ENCODE data around the gene NOTCH2.
A peak's percentile ranks its signal among the peaks of the same experiment; 100 is the strongest.

The NOTCH2 gene

DNA sequence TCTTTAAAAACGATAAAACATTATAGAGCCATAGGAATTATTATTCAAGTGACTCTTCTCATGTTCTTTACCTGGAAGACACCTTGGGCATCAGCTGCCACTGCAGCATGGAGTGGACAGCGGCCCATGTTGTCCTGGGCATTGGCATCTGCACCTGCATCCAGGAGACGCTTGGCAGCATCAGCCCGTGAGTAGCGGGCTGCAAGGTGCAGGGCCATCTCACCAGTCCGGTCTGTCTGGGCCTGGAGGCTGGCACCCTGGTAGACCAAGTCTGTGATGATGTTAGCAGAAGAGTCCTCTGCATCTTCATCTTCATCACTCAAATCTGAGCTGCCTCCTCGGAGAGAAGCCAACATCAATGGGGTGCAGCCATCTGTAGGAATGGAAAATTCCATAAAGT is 150.2 kb downstream of the NOTCH2 start:
- DNase-seq (ENCODE audit: low read depth, low spot score), result no peak

DNA sequence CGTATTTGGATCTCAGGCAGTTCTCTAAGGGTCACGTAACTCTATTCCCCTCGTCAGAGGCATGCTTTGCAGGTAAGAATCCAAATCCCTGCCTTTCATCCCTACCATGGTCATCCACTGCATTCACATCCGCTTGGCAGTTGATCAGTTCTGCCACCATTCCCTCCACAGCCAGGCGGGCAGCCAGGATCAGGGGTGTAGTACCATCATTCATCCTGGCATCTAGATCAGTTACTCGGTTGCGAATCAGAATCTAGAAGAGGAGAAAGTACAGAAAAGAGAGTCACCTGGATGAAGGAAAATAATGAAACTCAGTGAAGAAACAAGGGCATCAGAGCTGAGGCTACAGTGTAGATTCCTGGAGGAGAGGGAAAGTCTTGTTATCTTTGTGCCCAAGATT is 151.2 kb downstream of the NOTCH2 start:
- DNase-seq (ENCODE audit: low read depth, low spot score), result no peak
- H3K4me3 ChIP-seq (ENCODE audit: low read length), result no peak overlapping the region

More for the DNA sequence above, 150.2 kb downstream of the NOTCH2 start:
- no peak overlapping the region for H3K4me3 ChIP-seq (ENCODE audit: low read length)

DNA sequence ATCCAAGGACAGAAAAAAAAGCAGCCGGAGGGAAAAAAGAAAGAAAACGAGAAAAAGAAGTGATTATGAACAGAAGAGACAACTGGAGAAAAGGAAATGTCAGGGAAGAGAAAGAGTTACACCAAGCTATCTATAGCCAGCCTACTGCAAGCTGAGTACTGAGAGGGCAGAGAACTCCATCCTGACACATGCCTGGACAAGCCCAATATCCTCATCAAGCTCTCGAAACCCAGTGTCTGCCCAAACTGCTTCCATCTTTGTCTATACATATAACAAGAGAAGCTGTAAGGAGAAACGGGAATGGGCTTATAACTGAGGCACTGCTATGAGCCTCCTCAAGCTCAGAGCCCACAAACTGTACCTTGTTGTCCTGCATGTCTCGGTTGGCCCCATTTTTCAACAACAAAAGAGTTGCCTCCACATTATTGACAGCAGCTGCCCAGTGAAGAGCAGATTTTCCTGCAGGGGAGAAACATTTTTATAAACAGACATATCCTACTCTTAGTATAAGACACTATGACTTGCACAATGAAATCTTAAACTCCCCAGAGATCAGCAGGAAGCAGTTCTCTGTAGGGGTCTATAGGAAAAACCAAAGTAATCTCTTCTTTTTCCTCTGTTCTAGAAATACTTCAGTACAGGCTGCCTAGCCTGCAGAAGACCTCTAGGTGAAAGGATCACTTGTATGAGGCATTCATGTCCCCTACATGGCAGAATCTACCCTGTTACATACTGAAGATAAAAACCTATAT is 152.0 kb downstream of the NOTCH2 start:
- DNase-seq (ENCODE audit: low read depth, low spot score), result no peak
- H3K4me3 ChIP-seq (ENCODE audit: low read length), result no peak overlapping the region

DNA sequence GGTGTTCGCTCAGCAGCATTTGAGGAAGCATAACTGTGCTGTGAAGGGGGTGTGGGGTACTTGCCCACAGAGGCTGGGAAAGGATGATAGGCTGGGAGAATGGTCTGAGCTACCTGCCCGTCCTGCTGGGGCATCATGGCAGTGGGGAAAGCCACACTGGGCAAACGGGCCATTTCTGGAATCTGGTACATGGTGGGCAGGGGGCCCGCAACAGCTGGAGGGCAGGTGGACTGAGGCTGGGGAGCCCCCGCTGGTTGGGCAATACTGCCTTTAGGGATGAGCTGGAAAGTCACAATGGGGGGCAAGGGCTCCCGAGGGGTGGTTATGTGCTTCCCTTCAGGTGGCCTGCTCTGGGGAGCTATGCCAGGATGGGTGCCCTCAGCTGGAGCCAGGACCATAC is 153.9 kb downstream of the NOTCH2 start:
- no peak overlapping the region for H3K4me3 ChIP-seq (ENCODE audit: low read length)
- no peak for DNase-seq (ENCODE audit: low read depth, low spot score)

DNA sequence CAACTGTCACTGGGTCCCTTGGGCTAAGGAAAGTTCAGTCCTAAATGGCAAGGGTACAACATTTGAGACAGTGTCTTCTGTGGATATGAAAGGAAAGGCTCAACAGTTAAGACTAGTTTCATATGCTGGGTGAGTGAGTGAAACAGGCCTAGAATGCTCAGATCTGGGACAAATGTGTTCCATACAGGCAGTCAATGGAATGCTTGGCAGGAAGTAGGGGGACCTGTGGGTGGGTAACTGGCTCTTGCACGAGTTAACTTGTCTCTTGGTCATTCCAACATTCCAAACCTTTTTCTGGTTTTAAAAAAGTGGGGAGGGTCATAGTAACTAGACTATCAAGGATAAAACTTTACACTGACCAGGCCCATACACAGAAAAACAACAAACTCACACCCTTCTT is 155.4 kb downstream of the NOTCH2 start:
- H3K4me3 ChIP-seq (ENCODE audit: low read length), result no peak overlapping the region
- no peak for DNase-seq (ENCODE audit: low read depth, low spot score)

DNA sequence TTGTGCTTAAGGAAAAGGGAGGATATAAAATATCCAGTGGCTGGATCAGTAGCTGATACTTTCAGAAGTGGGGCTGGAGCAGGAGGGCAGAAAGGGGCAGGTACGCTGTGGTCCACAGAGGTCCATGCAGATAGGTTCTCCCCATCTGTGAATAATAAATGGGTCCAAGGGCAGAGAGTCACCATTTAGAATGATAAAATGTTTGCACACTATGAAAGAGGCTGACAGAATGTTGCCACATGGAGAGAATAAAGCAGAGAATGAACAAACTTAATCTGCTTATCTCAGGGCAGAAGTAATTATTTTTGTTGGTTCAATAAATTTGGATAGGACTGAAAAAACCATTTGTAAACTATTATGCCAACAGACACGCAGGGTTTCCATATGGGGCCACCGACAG is 156.5 kb downstream of the NOTCH2 start:
- no peak for DNase-seq (ENCODE audit: low read depth, low spot score)

DNA sequence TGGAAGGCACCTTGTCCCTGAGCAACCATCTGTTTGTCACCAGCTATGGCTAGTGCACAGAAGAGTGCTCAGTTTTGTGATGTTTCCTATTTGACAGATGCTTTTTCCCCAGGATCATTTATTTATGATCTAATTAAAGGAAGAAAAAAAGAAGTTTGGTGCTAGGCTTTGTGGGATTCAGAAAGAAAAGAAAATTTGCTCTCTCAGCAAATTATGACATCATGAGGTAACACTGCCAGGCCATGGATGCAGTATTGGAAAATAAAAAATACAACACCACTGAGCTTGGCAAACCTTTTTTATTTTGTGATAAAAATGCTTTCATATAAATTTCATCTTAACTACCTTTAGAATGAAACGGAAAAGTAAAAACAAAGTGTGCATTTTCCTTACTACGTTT is 157.7 kb downstream of the NOTCH2 start:
- no peak for DNase-seq (ENCODE audit: low read depth, low spot score)
- no peak overlapping the region for H3K4me3 ChIP-seq (ENCODE audit: low read length)

More for the DNA sequence above, 156.5 kb downstream of the NOTCH2 start:
- no peak overlapping the region for H3K4me3 ChIP-seq (ENCODE audit: low read length)

DNA sequence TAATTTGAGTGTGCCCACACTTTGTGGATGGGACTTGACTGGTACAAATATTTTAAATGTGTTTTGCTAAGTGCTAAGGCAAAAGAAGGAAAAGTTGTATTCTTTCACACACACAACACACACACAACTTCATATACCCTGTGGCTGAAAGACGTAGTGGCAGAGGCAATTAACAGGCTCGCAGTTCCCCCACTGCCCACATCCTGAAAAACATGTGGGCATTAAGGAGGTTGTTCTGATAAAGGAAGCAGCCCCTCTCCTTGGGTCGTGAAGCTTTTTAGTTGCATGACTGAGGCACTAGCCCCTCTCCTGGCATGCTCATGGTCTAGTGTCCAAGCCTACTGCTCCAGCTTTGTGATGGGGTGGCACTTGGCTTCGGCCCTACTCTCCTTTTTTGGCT is 158.8 kb downstream of the NOTCH2 start:
- no peak overlapping the region for H3K4me3 ChIP-seq (ENCODE audit: low read length)
- DNase-seq (ENCODE audit: low read depth, low spot score), result peak; percentile 26

DNA sequence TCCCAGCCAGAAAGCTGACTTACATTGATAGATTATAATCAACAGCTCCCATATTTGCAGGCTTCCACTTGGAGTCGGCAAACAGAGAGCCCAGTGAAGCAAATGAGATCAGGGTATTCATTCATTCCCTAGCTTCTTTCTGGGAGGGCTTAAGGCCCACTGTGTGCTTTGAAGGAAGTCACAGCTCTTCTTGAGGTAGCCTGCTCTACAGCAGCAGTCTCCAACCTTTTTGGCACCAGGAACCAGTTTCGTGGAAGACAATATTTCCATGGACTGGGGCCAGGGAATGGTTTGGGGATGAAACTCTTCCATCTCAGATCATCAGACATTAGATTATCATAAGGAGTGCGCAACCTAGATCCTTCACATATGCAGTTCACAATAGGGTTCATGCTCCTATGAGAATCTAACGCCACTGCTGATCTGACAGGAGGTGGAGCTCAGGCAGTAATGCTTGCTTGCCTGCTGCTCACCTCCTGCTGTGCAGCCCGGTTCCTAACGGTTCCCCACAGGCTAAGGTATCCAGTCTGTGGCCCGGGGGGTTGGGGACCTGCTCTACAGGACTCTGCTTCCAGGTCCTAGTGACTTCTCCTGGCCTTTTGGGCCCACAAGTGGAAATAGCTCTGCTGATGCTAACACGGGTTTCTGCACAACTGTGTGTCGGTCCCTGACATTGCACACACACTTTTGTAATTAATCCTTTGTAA is 159.4 kb downstream of the NOTCH2 start:
- H3K4me3 ChIP-seq (ENCODE audit: low read length), result no peak overlapping the region
- DNase-seq (ENCODE audit: low read depth, low spot score), result no peak

DNA sequence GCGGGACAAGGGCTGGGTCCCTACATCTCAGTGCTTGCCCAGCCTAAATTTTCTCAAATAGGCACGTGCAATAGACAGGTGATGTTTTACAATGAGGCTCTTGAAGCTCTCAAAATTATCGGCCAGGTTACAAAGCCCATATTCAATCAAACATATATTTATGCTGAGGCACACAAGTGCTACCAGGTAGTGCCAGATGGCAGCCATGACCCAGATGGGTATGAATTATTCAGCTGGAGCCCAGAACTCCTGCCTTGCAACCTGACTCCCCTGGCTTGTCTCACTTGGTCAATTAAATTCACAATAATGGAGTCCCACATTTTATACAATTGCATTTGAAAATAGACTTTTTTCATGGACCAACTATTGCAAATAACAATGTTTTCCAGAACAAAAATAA is 160.8 kb downstream of the NOTCH2 start:
- no peak overlapping the region for H3K4me3 ChIP-seq (ENCODE audit: low read length)
- no peak for DNase-seq (ENCODE audit: low read depth, low spot score)

DNA sequence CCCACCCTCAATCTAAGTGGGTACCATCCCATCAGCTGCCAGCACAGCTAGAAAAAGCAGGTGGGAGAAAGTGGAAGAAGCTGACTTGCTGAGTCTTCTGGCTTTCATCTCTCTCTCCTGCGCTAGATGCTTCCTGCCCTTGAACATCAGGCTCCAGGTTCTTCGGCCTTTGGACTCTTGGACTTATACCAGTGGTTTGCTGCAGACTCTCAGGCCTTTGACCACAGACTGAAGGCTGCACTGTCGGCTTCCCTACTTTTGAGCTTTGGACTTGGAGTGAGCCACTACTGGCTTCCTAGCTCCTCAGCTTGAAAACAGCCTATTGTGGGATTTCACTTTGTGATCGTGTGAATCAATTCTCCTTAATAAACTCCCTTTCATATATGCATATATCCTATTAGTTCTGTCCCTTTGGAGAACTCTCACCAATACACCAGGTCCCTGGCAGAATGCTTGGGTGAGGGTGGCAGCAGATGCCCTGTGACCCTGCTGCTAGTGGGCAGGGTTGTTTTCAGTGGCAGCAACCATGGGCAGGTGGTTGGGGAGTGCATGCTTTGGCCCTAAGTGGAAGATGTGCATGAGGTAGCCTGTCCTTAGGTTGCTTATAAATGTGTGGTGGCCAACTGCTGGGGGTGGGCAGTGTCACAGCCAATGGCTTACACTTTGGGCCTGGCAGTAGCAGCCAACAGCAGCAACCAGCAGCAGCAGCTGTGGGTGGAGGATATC is 162.4 kb downstream of the NOTCH2 start:
- DNase-seq (ENCODE audit: low read depth, low spot score), result no peak

DNA sequence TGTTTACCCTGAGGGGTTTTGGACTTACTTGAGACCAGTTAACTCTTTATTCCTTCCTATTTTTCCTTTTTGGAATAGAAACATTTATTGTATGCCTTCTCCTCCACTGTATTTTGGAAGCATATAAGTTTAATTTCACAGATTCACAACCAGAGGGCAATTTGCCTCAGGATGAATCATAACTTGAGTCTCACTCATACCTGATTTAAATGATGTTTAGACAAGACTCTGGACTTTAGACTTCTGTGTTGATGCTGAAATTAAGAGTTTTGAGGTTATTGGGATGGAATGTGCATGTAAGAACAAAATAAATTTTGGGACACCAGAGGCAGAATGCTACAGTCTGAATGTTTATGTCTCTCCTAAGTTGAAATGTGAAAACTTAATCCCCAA is 166.0 kb downstream of the NOTCH2 start:
- no peak for DNase-seq (ENCODE audit: low read depth, low spot score)
- no peak overlapping the region for H3K4me3 ChIP-seq (ENCODE audit: low read length)

More for the DNA sequence above, 162.4 kb downstream of the NOTCH2 start:
- no peak overlapping the region for H3K4me3 ChIP-seq (ENCODE audit: low read length)

DNA sequence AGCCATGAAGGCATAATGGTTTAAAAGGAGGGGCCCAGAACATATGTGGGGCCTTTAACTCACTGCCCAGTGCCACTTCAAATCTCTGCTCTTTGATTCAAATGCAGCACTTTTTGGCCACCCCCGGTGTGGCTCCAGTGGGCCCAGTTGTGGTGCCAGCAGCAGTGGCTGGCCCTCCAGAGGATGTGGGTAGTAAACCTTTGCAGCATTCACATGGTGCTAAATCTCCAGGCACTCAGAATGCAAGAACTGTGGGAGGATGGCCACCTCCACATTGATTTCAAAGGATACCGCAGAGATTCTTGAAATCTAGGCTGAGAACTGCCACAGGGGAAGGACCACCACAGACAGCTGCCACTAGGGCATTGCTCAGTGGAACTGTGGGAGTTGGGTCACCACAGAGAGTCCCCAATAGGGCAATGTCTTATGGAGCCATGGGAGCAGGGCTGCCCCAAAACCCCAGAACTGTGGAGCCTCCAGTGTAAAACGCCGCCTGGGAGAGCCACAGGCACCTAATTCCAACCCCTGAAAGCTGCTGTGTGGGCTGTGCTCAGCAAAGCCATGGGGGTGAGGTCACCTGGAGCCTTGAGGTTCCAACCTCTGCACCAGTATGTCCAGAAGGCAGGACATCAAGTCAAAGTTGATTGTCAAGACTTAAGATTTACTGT is 166.6 kb downstream of the NOTCH2 start:
- no peak for DNase-seq (ENCODE audit: low read depth, low spot score)
- H3K4me3 ChIP-seq (ENCODE audit: low read length), result no peak overlapping the region

DNA sequence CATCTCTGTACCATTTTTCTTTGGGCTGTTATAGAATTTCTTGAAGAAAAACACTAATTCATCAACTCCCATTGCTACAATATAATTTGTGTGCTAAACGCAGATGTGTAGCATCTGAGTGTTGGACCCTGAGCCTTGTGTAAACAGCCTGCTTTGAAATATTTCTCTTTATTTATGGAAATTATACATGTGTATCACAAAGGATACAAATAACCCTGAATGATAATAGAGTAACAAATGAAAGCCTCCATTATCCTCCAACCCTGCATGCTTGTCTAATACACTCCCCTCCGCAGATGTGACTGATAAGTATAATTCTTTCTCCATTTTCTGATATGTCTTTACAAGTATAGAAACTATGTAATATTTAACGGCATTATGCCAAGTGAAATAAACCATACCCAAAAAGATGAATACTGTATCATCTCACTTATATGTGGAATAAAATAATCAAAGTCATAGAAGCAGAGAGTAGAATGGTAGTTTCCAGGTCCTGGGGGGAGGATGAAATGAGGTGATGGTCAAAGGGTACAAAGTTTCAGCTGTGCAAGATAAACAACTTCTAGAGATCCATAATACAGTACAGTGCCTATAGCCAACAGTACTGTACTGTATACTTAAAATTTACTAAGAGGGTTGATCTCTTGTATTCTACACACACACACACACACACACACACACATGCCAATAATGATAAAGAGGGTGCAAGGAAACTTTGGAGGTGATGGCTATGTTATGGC is 170.3 kb downstream of the NOTCH2 start:
- H3K4me3 ChIP-seq (ENCODE audit: low read length), result no peak overlapping the region
- DNase-seq (ENCODE audit: low read depth, low spot score), result no peak

DNA sequence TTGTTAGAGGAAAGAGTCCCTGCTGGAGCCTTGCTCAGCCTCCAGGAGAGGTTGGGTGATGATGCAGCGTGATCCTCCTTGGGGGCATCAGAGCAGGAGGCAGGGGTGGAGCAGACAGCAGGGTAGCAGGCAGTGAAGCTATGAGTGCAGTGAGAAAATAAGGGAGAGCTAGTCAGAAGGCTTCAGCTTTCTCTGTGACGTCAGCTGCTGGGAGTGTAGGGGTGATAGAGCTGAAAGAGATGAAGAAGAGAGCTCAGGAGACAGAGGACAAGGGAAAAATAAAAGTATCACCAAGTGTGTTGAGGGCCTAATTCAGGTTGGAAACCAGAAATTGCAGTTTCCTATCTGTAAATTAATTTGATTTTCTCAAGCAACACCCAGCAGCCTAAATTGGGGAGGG is 170.9 kb downstream of the NOTCH2 start:
- H3K4me3 ChIP-seq (ENCODE audit: low read length), result no peak overlapping the region
- no peak for DNase-seq (ENCODE audit: low read depth, low spot score)

DNA sequence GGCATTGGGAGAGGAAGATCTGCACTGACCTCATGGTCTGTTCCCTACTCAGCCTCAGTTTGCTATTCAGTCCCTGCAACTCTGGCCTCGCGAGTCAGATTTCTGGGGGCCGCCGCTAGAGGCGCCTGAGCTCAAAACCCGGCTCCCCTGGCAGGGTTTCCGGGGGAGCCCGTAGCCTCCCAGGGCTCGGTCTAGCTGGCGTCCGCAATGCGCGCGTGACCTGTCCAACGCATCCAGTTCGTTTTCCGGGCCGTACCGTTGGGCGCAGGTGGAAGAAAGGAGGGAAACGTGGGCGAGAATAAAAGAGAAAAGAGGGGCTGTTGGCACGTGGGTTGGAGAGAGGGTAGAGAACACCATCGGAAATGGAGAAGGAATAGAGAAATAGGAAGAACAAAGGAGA is 173.2 kb downstream of the NOTCH2 start, which contains the start of gene ADAM30:
TSS of gene ADAM30 (minus strand) at position 213 of the 400 bp plus-strand sequence. CDS start at position 34, 179 bp downstream.
- no peak within 1 kb of the TSS for H3K4me3 ChIP-seq (ENCODE audit: low read length)
- DNase-seq (ENCODE audit: low read depth, low spot score), result no peak

DNA sequence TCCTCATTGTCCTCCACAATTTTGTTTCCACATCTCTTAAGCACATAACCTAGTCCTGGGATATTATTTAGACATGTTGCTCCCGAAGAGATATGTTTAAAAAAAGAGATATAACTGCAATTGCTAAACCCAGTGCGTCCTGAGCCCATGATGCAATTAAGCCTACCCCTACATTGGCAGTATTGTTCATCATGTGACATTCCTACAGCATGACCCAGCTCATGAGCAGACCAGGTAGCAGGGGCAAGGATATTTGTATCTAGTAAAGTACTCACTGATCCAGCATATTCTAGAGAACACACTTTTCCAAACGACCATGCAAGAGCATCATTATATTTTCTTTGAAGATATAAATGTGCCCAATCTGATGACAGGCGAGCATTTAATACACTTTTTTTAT is 174.4 kb downstream of the NOTCH2 start:
- no peak overlapping the region for H3K4me3 ChIP-seq (ENCODE audit: low read length)
- DNase-seq (ENCODE audit: low read depth, low spot score), result no peak

DNA sequence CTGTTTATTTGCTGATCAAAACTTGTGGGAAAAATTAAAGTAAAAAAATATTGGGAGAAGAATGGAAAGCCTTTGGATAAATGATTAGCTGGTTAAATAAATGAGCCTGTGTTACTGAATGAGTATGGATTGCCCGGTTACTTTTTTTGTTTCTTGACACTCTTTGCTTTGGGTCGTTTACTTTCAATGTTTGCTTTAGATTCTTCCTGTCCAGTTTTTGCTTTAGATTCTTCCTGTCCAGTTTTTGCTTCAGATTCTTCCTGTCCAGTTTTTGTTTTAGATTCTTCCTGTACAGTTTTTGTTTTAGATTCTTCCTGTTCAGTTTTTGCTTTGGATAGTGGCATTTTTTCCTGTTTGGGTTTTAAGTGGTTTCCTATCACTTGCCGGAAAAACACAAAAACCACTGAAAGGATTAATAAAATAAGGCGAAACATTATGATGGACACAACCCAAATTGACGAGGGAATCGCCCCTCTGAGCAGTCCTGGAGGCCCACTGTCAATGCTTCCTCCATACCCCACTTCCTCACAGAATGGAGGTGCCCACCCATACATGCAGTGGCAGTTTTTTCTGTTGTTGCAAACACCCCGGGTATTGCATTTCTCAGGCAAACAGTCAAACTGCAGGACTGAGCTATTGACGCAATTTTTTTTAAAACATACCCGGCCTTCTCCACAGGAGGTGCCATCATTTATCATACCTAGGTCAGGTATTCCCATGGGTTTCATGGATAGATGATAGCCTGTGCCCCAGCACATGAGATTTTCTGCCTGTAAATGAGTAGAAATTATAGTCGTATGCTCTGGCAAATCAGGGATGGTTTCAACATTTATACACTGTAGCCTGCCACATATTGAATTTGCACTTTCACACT is 175.4 kb downstream of the NOTCH2 start:
- DNase-seq (ENCODE audit: low read depth, low spot score), result no peak
- no peak overlapping the region for H3K4me3 ChIP-seq (ENCODE audit: low read length)

All from Jurkat, Clone E6-1 (cell line).